Right forelimb (tissue), 1 donor: Measurements from ENCODE around the gene ZNF771.

Source experiments
- DNase-seq: peaks from one replicate; pipeline ENCODE4 v3.0.0-alpha.2; 2018

ZNF771 gene

DNA sequence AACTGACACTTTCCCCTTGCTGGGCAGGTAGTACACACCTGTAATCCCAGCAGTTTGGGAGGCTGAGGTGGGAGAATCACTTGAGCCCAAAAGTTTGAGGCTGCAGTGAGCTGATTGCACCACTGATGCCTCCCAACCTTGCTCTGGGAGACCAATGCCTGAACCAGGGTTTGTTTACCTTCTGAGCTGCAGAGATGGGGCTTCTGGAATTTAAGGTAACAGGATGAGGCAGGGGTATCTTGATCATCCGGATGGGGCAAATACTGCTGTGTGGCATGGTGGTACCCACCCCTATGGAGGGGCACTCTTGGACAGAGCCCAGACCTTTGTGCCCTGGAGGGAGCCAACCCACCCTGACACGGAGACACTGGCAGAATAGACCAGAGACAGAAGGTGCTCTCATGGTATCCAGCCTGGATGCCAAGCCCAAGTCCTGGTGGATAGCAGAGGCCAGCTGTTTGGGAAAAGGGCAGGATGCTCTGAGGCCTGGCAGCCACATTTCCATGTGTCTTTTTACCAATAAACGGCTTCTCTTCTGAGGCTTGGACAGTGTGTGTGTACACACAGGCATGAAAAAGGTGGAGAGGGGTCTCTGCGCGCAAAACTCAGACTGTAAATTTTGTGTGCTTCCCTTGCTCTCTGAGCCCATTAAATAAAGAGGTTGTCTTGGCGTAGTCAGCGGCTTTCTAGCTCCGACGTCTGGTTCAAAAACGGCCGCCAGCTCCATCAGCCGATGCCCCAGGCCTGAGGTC is 7.8 kb upstream of the ZNF771 start:
- DNase-seq, result no peak

- DNase-seq, result no peak
Observed at GRCh38 chr16:30401768-30402425, 5.5 kb upstream of the ZNF771 start.

- DNase-seq, result no peak
Observed at GRCh38 chr16:30406795-30407101, 658 bp upstream of the ZNF771 start.

DNA sequence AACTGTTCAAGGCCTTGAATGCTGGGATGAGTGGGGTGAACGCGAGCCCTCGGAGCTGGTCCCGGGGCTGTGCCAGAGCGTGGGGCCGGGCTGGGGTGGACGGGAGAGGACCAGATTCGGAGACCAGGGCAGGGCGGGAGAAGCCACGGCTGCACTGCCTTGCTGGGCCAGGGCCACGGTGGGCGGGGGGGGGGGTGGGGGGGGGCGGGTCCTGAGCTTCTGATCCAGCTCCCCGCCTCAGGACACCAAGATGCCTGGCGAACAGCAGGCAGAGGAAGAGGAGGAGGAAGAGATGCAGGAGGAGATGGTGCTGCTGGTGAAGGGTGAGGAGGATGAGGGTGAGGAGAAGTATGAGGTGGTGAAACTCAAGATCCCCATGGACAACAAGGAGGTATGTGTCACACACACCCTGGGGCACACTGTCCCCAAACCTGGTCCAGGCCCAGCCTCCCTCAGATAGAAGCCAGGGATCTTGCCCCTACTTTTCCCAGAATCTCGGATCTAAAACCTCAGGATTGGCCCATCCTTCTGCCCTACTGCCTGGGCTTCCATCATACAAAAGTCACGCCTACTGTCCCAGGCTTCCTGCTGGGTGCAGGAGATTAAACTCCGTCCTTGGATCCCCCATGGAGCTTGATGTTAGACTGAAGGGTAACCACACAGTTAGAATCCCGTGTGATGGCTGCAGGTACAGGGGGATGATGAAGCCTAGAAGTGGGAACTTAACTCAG is 563 bp downstream of the ZNF771 start:
- no peak for DNase-seq

DNA sequence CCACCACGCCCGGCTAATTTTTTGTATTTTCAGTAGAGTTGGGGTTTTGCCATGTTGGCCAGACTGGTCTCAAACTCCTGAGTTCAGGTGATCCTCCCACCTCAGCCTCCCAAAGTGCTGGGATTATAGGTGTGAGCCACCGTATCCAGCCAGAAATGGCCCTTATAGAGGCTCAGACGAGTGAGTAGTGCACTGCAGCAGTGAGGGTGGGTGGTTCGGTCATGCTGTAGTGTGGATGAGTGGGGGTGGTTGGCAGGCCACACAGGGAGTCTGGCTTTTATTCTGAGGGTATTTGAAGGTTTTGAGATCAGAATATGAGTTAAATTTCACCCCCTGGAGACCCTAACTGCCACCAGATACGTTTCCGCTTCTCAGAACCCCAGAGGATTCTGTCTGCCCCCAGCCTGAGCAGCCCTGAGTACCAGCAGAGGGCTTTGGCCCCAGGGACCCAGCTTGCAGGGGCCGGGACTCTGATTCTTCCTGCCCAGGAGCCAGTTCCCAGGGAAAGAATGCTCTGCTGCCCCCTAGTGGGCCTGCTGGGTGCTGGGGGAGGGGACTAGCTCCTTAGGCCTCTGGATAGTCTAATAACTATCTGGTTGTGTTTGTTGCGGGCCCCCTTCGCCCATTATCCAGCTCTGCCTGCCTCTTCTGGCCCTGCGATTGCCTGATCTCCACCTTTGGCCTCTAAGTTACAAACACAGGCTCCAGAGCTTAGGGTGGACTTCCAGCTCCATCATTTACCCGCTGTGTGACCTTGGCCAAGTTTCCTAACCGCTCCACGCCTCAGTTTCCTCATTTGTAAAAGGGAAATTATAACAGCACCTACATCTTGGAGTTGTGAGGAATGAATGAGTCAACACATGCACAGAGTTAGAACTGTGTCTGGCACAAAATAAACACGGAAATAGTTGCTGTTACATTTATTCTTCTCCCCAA is 2.0 kb downstream of the ZNF771 start:
- peak; percentile 96 for DNase-seq

DNA sequence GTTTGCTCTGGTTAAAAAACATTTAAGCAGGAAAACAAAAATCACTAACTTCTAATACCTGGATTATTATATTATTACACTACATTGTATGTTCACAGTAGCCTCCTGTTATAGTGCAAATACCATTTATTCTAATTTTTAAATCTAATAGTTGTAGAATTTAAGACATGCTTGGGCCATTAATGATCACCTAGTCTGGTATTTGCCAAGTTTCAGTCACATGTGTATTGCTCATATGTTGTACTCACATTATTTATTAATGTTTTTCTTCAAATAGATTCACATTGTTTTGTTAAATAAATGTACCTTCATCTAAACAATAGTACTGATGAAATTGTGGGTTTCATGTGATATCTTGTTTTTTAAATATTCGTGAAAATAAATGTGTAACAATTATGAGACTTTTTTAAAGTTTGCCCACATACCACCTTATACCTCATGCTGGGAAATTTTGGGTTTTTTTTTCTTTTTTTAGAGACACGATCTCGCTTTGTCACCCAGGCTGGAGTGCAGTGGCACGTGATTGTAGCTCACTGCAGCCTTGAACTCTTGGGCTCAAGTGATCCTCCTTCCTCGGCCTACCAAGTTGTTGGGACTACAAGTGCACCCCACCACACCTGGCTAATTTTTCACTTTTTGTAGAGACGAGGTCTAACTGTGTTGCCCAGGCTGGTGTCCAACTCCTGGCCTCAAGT is 5.9 kb downstream of the ZNF771 start:
- no peak for DNase-seq

DNA sequence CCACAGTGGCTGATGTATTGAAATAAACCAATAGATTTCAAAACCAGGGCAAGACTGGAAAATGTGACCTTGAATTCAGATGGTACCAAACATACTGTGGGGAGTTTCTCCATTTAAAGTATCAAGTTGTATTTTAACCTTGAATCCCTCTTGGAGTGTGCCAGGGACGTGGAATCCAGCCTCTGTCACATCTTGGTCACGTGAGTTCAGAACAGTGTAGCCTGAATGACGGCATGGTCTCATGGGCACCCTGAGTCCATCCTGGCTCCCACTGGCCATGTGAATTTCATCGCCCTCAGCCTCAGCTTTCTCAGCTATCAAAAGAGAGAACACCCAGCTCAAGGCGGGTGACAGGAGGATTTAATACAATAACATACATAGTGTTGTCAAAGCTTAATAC is 6.8 kb downstream of the ZNF771 start:
- DNase-seq, result no peak

GRCh38 chr16:30416047-30416603 is 8.7 kb downstream of the ZNF771 start:
- DNase-seq, result no peak

DNA sequence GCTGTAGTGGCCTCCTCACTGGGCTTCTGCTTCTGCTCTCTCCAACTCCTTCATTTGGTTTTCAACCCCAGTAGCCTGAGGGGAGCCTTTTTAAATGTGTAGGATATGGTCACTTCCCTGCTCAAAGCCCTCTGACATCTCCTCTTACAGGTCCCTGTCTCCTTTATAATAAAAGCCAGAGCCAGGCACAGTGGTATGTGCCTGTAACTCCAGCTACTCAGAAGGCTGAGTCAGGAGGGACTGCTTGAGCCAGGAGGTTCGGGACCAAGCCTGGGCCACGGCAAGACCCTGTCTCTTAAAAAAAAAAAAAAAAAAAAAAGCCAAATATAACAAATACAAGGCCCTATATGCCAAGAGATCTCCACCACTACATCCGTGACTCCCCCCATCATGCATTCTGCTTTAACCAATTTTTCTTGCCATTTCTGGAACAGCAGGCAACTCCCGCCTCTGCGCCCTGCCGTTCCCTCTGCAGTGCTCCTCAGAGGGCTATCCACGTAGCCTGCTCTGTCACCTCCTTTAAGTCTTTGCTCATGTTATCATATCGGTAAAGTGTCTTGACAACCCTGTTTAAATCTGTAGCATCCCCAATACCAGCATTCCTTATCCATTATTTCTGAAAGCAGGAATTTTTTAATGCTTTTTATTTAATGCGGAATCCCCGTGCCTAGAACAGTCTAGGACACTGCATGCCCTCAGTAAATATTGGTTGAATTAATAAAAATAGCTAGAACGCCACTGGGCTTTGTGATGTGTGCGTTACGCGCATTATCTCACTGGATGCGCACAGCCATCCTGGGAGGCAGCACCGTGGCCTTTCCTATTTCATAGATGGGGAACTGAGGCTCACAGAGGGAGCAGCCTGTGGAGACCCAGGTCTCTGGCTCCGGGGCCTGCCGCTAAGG is 9.5 kb downstream of the ZNF771 start:
- no peak for DNase-seq

DNA sequence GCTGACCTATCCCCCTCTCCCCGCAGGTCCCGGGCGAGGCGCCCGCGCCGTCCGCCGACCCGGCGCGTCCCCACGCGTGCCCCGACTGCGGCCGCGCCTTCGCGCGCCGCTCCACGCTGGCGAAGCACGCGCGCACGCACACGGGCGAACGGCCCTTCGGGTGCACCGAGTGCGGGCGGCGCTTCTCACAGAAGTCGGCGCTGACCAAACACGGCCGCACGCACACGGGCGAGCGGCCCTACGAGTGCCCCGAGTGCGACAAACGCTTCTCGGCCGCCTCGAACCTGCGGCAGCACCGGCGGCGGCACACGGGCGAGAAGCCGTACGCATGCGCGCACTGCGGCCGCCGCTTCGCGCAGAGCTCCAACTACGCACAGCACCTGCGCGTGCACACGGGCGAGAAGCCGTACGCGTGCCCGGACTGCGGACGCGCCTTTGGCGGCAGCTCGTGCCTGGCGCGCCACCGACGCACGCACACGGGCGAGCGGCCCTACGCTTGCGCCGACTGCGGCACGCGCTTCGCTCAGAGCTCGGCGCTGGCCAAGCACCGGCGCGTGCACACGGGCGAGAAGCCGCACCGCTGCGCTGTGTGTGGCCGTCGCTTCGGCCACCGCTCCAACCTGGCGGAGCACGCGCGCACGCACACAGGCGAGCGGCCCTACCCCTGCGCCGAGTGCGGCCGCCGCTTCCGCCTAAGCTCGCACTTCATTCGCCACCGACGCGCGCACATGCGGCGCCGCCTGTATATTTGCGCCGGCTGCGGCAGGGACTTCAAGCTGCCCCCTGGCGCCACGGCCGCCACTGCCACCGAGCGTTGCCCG is 10.3 kb downstream of the ZNF771 start:
- DNase-seq, result peak; percentile 89

DNA sequence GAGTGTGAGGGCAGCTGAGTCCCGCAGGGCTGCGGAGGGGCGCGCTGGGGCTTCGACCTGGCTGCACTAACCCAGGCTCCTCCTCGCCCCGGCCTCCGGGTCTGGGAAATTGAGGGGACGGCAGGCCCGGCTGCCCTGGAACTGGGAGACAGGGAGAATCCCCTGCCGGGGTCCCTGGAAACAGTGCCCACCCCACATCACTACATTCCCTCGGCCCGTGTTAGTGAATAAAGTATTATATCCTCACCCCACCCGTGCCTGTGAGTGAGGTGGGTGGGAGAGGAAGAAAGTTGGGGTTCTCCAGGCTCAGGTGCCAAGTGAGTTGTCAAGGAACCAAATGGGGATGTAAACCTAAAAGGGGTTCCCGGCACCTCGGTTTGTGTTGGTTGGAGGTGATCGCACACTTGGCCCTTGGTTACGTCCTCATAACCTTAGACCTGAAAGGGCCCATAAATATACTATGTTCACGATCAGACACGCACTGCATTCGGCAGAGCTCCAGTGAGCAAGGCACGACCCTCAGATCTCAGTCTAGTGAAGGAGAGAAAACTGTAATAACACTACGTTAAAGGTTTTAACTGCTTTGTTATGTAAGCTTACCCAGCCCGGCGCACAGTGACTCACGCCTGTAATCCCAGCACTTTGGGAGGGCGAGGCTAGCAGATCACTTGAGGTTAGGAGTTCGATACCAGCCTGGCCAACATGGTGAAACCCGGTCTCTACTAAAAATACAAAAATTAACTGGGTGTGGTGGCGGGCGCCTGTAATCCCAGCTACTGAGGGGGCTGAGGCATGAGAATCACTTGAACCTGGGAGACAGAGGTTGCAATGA is 11.2 kb downstream of the ZNF771 start:
- DNase-seq, result no peak

- no peak for DNase-seq
Observed at GRCh38 chr16:30421010-30421409, 13.6 kb downstream of the ZNF771 start.

DNA sequence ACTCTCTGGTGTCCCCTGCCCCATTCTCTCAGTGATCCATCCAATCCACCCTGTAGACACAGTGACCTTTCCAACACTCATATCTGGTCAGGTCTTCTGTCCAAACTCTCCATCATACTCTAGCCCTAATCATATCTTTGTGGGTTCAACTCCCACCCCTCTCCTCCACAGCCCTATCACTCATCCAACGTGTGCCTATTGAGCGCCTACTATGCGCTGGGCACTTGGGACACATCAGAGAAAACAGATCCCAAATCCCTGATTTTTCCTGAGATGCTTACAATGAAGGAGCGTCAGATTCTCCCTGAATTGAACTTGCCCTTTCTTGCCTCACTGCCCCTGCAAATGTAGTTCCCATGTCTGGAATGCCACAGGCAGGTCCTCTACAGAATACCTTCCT is 20.6 kb downstream of the ZNF771 start:
- DNase-seq, result no peak

DNA sequence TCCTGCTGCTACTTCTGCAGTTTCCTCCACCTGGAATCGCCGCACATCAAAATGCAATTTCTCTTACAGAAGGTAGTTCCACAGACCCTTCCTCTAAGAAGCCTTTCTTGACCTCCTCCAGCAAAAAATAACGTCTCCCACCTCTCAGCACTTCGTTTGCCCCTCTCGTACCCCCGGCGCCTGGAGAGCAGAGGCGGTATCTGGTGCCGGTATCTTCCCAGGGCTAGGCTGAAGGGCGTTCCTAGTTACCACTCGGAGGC is 21.9 kb downstream of the ZNF771 start:
- DNase-seq, result no peak

DNA sequence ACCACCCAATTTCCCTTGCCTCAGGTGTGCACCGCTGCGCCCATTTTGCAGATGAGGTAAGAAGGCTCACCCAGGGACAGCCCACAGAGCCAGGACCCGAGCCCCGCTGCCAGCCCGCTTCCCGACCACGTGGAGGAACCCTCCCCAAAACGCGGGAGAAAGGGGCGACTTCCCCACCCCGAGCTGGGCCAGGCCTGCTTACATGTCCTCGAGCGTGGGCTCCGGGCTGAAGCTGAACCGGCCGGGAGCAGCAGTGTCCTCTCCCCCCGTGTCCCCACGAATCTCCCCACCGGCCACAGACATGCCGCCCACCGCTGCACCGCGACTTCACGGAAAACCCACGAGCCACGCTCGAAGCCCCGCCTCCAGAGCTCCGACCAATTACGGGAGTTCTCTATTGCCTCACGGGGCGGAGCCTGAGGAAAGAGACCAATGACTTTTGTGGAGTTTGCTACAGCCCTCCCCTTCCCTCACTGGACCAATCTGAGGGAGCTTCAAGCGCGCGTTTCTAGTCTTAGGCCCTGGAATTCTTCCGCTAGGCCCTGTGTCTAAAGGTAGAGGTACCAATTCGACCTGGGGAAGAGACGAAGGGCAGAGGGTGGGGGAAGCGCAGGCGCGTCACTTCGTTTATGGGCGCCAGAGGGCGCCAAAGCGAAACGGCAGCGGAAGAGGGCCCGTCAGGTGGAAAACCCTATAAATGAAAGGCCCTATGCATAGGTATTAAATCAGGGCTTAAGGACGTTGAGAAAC is 22.4 kb downstream of the ZNF771 start, which contains the start of gene DCTPP1:
TSS of gene DCTPP1 (minus strand) at position 353 of the 750 bp plus-strand sequence. CDS start at position 303, 50 bp downstream.
- DNase-seq, result peak; percentile 92

DNA sequence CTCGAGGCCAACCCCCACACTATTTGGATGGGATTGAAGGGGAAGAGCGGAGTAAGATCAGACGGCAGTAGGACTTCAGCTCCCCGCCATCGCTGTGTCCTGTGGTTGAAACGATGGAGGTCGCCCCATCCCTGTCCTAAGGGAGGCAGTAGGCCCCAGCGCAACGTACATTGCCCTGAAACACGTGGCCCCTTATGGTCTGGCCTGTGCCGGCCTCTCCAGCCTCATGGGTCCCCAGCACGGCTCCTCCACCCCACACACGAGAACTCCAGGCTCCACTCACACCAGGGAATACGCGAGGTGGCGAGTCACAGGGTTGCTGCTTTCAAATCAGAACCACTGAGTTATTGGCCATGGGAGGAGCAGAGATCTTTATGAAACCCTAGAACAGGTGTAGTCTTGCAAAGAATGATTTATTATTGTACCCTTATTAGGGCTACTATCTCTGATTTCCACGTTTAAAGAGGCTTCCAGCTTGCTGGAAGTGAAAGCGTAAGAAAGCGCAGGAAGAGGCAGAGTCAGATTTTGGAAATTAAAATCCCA is 23.1 kb downstream of the ZNF771 start:
- no peak for DNase-seq

GRCh38 chr16:30434852-30435251 is 27.4 kb downstream of the ZNF771 start:
- DNase-seq, result no peak

- DNase-seq, result no peak
Observed at GRCh38 chr16:30437511-30438046, 30.2 kb downstream of the ZNF771 start.
